ENCODE measurements around the gene HSPA12A. TPM values are rescaled to one million over a fixed set of nuclear protein-coding genes. Genes with fewer than 3 reads are reported as not detected.

Gene HSPA12A
- total RNA-seq, 4 donors from 2014 or later = 4.5 to 6.0 (median 4.9) TPM

DNA sequence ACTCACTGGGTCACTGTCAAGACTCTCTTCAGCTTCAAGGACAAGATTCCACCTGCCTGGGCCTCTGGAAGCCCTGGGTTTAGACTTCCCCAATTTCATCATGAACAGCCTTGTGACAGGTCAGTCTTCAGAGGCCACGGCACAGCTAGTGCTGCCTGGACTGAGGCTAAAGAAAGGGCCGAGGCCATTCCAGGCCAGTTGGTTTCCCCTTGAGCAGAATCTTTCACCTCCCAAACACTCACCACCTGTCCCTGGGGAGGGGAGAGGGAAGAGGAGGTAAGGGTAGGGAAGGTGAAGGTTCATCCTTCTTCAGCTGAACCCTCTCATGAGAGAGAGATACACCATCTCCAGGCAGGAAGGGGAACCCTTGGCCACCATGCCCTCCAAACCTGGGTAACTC lies 24.3 kb downstream of the HSPA12A start:
- no peak overlapping the region for H3K4me3 ChIP-seq
- H3K4me1 ChIP-seq = no peaks in the 10 kb centered on the region
- no peaks in the 10 kb centered on the region for H3K27me3 ChIP-seq
- in situ Hi-C loops (cut with MboI; ENCODE audit: low sequenced_read_pairs in 4 of 4) = no loop called here
- no peaks in the 10 kb centered on the region for H3K36me3 ChIP-seq
- ATAC-seq = no peak
- intact Hi-C loops (cut with DNase I; ENCODE audit: low total_unique reads) = no loop called here
- TF ChIP-seq POLR2A (IDR thresholded peaks at IDR 0.05) = no peak
- TF ChIP-seq, protein P1, sequence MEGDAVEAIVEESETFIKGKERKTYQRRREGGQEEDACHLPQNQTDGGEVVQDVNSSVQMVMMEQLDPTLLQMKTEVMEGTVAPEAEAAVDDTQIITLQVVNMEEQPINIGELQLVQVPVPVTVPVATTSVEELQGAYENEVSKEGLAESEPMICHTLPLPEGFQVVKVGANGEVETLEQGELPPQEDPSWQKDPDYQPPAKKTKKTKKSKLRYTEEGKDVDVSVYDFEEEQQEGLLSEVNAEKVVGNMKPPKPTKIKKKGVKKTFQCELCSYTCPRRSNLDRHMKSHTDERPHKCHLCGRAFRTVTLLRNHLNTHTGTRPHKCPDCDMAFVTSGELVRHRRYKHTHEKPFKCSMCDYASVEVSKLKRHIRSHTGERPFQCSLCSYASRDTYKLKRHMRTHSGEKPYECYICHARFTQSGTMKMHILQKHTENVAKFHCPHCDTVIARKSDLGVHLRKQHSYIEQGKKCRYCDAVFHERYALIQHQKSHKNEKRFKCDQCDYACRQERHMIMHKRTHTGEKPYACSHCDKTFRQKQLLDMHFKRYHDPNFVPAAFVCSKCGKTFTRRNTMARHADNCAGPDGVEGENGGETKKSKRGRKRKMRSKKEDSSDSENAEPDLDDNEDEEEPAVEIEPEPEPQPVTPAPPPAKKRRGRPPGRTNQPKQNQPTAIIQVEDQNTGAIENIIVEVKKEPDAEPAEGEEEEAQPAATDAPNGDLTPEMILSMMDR (IDR thresholded peaks at IDR 0.05 in 4 of 5, conservative IDR thresholded peaks at IDR 0.05 in 1 of 5) = no peak
- no peaks in the 10 kb centered on the region for H3K9me3 ChIP-seq
- no peak overlapping the region for H3K27ac ChIP-seq
- DNase-seq = no peak

DNA sequence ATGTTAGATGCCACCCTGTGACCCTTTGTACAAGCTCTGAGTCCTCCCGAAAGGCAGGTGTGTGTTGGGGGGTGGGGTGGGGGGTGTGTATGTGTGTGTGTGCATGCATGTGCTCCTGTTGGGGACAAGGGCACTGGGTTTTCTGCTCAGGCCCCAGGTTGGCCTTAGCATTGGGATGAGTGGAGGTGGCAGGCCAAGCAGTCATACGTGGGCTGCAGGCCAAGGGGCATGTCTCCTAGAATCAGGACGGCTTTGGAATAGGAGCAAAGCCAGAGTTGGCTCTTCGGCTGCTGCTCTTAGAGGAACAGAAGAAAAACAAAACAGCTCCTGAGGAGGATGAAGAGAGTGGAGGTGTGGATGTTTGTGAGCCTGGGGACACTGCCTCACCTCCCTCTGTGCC lies 26.0 kb downstream of the HSPA12A start:
- DNase-seq (no peak), ATAC-seq (no peak)
- H3K27ac ChIP-seq = no peak overlapping the region
- H3K4me3 ChIP-seq = no peak overlapping the region
- no peaks in the 10 kb centered on the region for H3K9me3 ChIP-seq
- no peaks in the 10 kb centered on the region for H3K4me1 ChIP-seq
- TF ChIP-seq, protein P1 (IDR thresholded peaks at IDR 0.05 in 4 of 5, conservative IDR thresholded peaks at IDR 0.05 in 1 of 5) = no peak
- TF ChIP-seq POLR2A (IDR thresholded peaks at IDR 0.05) = no peak
- H3K36me3 ChIP-seq = no peaks in the 10 kb centered on the region
- intact Hi-C loops (cut with DNase I; ENCODE audit: low total_unique reads) = no loop called here
- no peaks in the 10 kb centered on the region for H3K27me3 ChIP-seq
- in situ Hi-C loops (cut with MboI; ENCODE audit: low sequenced_read_pairs in 4 of 4) = no loop called here

DNA sequence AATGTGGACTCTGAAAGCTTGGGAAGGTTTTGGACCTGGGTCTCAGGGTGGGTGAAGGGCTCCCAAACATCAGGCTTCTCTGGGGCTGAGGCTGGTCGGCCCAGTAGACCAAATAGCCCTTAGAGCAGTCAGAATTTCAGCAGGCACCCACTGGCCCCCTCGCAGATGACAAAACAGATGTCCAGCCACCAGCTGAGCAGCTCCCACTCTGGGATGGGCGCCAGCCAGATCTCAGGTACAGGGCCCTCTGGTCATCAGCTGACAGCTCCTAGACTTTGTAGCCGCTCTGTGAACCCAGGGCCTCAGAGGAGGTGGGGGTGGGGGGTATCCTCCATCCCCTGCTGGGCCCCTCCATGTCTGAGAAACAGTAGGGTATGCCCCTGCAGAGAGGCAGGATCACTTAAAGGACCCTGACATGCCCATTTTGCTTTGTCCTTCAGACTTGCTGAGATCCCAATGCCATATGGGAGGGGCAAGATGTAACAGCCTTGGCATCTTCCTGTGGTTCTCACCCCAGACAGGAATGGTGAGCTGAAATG lies 26.5 kb downstream of the HSPA12A start:
- Histone ChIP-seq H3K4me1 (no peaks in the 10 kb centered on the region), H3K9me3 (no peaks in the 10 kb centered on the region), H3K4me3 (no peak overlapping the region), H3K27me3 (no peaks in the 10 kb centered on the region), H3K36me3 (no peaks in the 10 kb centered on the region), H3K27ac (no peak overlapping the region)
- intact Hi-C loops (cut with DNase I; ENCODE audit: low total_unique reads) (no loop called here), in situ Hi-C loops (cut with MboI; ENCODE audit: low sequenced_read_pairs in 4 of 4) (no loop called here)
- ATAC-seq (no peak), DNase-seq (no peak)
- no peak for TF ChIP-seq POLR2A (IDR thresholded peaks at IDR 0.05)
- TF ChIP-seq, protein P1 (IDR thresholded peaks at IDR 0.05 in 4 of 5, conservative IDR thresholded peaks at IDR 0.05 in 1 of 5) = no peak

DNA sequence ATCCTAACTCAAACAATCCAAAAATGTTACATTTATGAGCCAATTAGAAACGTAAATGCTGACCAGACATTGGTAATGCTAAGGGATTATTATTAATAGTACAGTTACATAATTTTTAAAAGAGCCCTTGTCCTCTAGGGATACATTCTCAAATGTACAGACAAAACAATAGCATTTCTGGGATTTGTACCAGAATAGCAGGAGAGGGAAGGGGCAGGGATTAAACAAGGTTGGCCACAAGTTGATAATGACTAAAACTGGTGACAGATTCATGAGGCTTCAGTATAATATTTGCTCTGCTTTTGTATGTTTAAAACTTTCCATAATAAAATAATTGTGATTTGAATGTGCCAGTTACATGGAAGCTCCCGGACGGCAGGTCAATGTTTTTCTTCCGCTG lies 27.0 kb downstream of the HSPA12A start:
- intact Hi-C loops (cut with DNase I; ENCODE audit: low total_unique reads) = no loop called here
- H3K27ac ChIP-seq = no peak overlapping the region
- ATAC-seq (no peak), DNase-seq (no peak)
- H3K9me3 ChIP-seq = no peaks in the 10 kb centered on the region
- no peaks in the 10 kb centered on the region for H3K4me1 ChIP-seq
- TF ChIP-seq, protein P1 (IDR thresholded peaks at IDR 0.05 in 4 of 5, conservative IDR thresholded peaks at IDR 0.05 in 1 of 5) = no peak
- no peak for TF ChIP-seq POLR2A (IDR thresholded peaks at IDR 0.05)
- no peaks in the 10 kb centered on the region for H3K27me3 ChIP-seq
- in situ Hi-C loops (cut with MboI; ENCODE audit: low sequenced_read_pairs in 4 of 4) = no loop called here
- no peaks in the 10 kb centered on the region for H3K36me3 ChIP-seq
- no peak overlapping the region for H3K4me3 ChIP-seq

DNA sequence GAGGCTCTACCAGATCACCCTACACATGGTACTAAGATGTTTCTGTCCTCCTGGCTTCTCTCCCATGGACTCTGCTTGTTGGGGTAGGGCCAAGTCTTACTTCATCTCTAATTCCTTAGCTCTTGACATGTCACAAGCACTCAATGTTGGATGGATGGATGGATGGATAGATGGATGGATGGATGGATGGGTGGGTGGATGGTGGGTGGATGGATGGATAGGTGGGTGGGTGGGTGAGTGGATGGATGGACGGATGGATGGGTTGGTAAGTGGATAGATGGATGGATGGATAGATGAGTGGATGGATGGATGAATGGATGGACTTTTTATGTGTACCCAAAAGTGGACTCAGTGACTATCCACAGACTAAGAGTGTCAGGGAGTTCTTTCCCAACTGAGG lies 28.5 kb downstream of the HSPA12A start:
- TF ChIP-seq, protein P1 (IDR thresholded peaks at IDR 0.05 in 4 of 5, conservative IDR thresholded peaks at IDR 0.05 in 1 of 5) = no peak
- no peak for TF ChIP-seq POLR2A (IDR thresholded peaks at IDR 0.05)
- H3K36me3 ChIP-seq = no peaks in the 10 kb centered on the region
- ATAC-seq (no peak), DNase-seq (no peak)
- H3K4me1 ChIP-seq = no peaks in the 10 kb centered on the region
- H3K4me3 ChIP-seq = no peak overlapping the region
- in situ Hi-C loops (cut with MboI; ENCODE audit: low sequenced_read_pairs in 4 of 4) = no loop called here
- intact Hi-C loops (cut with DNase I; ENCODE audit: low total_unique reads) = no loop called here
- H3K9me3 ChIP-seq = no peaks in the 10 kb centered on the region
- H3K27ac ChIP-seq = no peak overlapping the region
- no peaks in the 10 kb centered on the region for H3K27me3 ChIP-seq
